A673 (cell line): ENCODE measurements around the gene BTLA. TPM values are rescaled to one million over a fixed set of nuclear protein-coding genes. Genes with fewer than 3 reads are reported as not detected.
"Not testable (repeated sequence)": the region's sequence is repeated elsewhere in the genome, so short reads cannot be mapped to it uniquely, and the experiment has no call there.

Experiments
- BruUV-seq: library from RNA; stranded (reverse); fragments of 400-500 nt; replicated peaks from 2 replicates; lab custom pipeline; 2021; lab: Mats Ljungman, UMichigan
- CTCF ChIA-PET: fragments of 300-600 bp; sonication (Branson Sonifier 250); formaldehyde crosslinking; loops from one replicate; lab custom pipeline; 2022; ENCODE audit warnings: antibody characterized with exemption; lab: Charles Lee
- POLR2A ChIA-PET: fragments of 300-600 bp; sonication (Branson Sonifier 250); formaldehyde crosslinking; loops from one replicate; lab custom pipeline; 2022; ENCODE audit warnings: antibody characterized with exemption; ENCODE audit not compliant: low non-redundant PET; lab: Charles Lee
- DNase-seq: peaks from one replicate; pipeline ENCODE4 v3.0.0-alpha.2; 2015; ENCODE audit warnings: low spot score
- H3K27ac ChIP-seq: fragments of 200-600 bp; sonication (generic); 2 replicates; pipeline ENCODE4 v1.5.1; 2016; ENCODE audit warnings: mixed run types, low read depth, mild to moderate bottlenecking, mixed read lengths, antibody characterized with exemption, low read length; ENCODE audit not compliant: poor library complexity, severe bottlenecking
- H3K27me3 ChIP-seq: fragments of 200-600 bp; sonication (generic); replicated peaks from 2 replicates; pipeline ENCODE4 v1.6.1; 2017; ENCODE audit warnings: mixed run types, low read depth, mild to moderate bottlenecking, mixed read lengths, antibody characterized with exemption, low read length; ENCODE audit not compliant: insufficient read depth, poor library complexity
- H3K36me3 ChIP-seq: fragments of 200-600 bp; sonication (generic); 2 replicates; pipeline ENCODE4 v1.6.1; 2016; ENCODE audit warnings: mixed run types, mild to moderate bottlenecking, mixed read lengths, antibody characterized with exemption, low read length; ENCODE audit not compliant: insufficient read depth, poor library complexity, severe bottlenecking
- H3K4me1 ChIP-seq: fragments of 200-600 bp; sonication (generic); 2 replicates; pipeline ENCODE4 v1.6.1; 2017; ENCODE audit warnings: mixed run types, mild to moderate bottlenecking, mixed read lengths, antibody characterized with exemption, low read length; ENCODE audit not compliant: insufficient read depth, poor library complexity, severe bottlenecking
- H3K4me3 ChIP-seq: fragments of 200-600 bp; sonication (generic); 2 replicates; pipeline ENCODE4 v1.5.1; 2016; ENCODE audit warnings: low read depth, mixed run types, mild to moderate bottlenecking, mixed read lengths, low read length; ENCODE audit not compliant: poor library complexity, severe bottlenecking
- H3K9me3 ChIP-seq: fragments of 200-600 bp; sonication (generic); 2 replicates; pipeline ENCODE4 v1.6.1; 2016; ENCODE audit warnings: mixed run types, low read depth, mild to moderate bottlenecking, mixed read lengths, antibody characterized with exemption, low read length; ENCODE audit not compliant: poor library complexity, severe bottlenecking
- EZH2 ChIP-seq: fragments of 200-600 bp; sonication (generic); IDR thresholded peaks from 2 replicates; pipeline ENCODE4 v1.6.1; 2017; ENCODE audit warnings: borderline replicate concordance, low read depth, mild to moderate bottlenecking, mixed read lengths, antibody characterized with exemption, low read length; ENCODE audit not compliant: poor library complexity, severe bottlenecking
- intact Hi-C: fragments of 100-400 bp; cut with micrococcal nuclease; formaldehyde crosslinking; loops from one replicate; pipeline ENCODE4 v1.10.0; 2022; ENCODE audit not compliant: unreplicated experiment
- total RNA-seq: library from RNA; stranded (reverse); gene quantifications from 2 replicates; pipeline ENCODE4 v1.2.3, GENCODE V29; 2021
- TF ChIP-seq, protein P1 (sequence below): fragments of 300-800, 200-600 bp; sonication (generic); conservative IDR thresholded peaks from 2 replicates; pipeline ENCODE4 v1.5.1; 2017; ENCODE audit warnings: low read depth, mild to moderate bottlenecking, antibody characterized with exemption, low read length, moderate library complexity, mixed read lengths

Gene BTLA
- total RNA-seq, 1 experiment from 2014 or later: not detected

DNA sequence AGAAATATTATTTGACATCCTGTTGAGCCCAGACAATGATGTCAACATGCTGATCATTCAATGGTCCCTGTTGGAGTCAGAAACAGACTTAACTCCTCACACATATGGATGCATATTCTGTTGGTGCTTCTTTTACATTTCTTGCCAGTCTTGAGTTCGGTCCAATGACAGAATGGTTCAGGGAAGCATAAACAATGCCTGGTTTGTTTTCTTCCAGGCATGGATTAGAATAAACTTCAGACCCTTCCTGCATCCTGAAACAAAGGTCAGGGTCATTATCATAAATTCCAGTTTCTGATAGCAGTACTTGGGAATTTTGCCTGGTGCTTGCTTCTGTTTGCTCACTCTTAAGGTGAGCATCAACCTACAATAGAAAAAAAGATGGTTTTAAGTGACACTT, 33.3 kb downstream of the BTLA start:
- POLR2A ChIA-PET: no interaction called here

DNA sequence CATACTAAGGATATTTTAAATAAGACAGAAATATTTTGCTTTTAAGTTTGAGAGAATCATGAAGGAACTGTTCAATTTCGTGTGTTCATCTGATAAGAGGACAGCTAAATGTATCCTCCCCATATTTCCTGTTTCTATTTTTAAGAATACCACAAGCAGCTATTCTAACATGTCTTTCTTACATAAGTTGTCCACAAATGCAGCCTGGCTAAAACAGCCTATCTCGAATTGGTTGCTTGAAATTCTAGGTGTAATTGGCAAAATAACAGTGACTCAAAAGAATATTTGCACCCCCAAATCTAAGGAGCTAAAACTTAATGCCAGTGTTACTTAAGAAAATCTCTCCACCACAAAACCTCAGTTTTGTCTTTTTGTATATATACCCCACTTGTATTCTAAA, 35.0 kb downstream of the BTLA start:
- intact Hi-C loops: no loop called here
- CTCF ChIA-PET: no interaction called here
- Histone ChIP-seq H3K4me3 (no peak overlapping the region), H3K9me3 (no peaks in the 10 kb centered on the region), H3K27me3 (no peaks in the 10 kb centered on the region), H3K27ac (no peak overlapping the region), H3K36me3 (no peaks in the 10 kb centered on the region), H3K4me1 (no peaks in the 10 kb centered on the region)
- POLR2A ChIA-PET: no interaction called here
- no TSS peak for BruUV-seq
- TF ChIP-seq, protein P1, sequence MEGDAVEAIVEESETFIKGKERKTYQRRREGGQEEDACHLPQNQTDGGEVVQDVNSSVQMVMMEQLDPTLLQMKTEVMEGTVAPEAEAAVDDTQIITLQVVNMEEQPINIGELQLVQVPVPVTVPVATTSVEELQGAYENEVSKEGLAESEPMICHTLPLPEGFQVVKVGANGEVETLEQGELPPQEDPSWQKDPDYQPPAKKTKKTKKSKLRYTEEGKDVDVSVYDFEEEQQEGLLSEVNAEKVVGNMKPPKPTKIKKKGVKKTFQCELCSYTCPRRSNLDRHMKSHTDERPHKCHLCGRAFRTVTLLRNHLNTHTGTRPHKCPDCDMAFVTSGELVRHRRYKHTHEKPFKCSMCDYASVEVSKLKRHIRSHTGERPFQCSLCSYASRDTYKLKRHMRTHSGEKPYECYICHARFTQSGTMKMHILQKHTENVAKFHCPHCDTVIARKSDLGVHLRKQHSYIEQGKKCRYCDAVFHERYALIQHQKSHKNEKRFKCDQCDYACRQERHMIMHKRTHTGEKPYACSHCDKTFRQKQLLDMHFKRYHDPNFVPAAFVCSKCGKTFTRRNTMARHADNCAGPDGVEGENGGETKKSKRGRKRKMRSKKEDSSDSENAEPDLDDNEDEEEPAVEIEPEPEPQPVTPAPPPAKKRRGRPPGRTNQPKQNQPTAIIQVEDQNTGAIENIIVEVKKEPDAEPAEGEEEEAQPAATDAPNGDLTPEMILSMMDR: no peak
- TF ChIP-seq EZH2: no peak
- no peak for DNase-seq

More for the DNA sequence above, 33.3 kb downstream of the BTLA start:
- no peaks in the 10 kb centered on the region for H3K9me3 ChIP-seq
- BruUV-seq: no TSS peak
- no peaks in the 10 kb centered on the region for H3K27me3 ChIP-seq
- CTCF ChIA-PET: no interaction called here
- no peak overlapping the region for H3K27ac ChIP-seq
- no peak for DNase-seq
- no peak for TF ChIP-seq EZH2
- no peaks in the 10 kb centered on the region for H3K36me3 ChIP-seq
- intact Hi-C loops: no loop called here
- H3K4me1 ChIP-seq: no peaks in the 10 kb centered on the region
- no peak overlapping the region for H3K4me3 ChIP-seq

GRCh38 chr3:112463250-112463649, 36.0 kb downstream of the BTLA start:
- no peaks in the 10 kb centered on the region for H3K27me3 ChIP-seq
- ChIA-PET POLR2A (no interaction called here), CTCF (no interaction called here)
- TF ChIP-seq, protein P1: no peak
- TF ChIP-seq EZH2: no peak
- H3K9me3 ChIP-seq: no peaks in the 10 kb centered on the region
- H3K4me1 ChIP-seq: no peaks in the 10 kb centered on the region
- DNase-seq: no peak
- no peaks in the 10 kb centered on the region for H3K36me3 ChIP-seq
- H3K4me3 ChIP-seq: no peak overlapping the region
- intact Hi-C loops: no loop called here
- no peak overlapping the region for H3K27ac ChIP-seq
- BruUV-seq: no TSS peak

DNA sequence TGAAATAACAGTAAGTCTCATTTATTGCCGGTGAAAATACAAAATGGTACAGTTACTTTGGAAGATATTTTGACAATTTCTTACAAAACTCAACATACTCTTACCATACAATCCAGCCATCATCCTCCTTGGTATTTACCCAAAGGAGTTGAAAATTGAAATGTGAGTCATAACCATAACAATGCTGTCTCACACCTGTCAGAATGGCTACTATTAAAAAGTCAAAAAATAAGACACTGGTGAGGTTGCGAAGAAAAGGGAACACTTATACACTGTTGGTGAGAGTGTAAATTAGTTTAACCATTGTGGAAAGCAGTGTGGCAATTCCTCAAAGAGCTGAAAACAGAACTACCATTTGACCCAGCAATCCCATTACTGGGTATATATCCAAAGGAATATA, 37.5 kb downstream of the BTLA start:
- H3K4me1 ChIP-seq, POLR2A ChIA-PET, DNase-seq, H3K27ac ChIP-seq, intact Hi-C loops, H3K4me3 ChIP-seq, H3K9me3 ChIP-seq, H3K27me3 ChIP-seq, BruUV-seq, H3K36me3 ChIP-seq, CTCF ChIA-PET: not testable (repeated sequence)
